Type B pancreatic cell (in vitro differentiated cells): ENCODE data around the gene KCNK2. TPM values are rescaled to one million over a fixed set of nuclear protein-coding genes. Genes with fewer than 3 reads are reported as not detected.

ENCODE experiments used
- DNase-seq: peaks from one replicate; pipeline ENCODE4 v3.0.0; 2021; ENCODE audit warnings: mixed read lengths; ENCODE audit not compliant: unreplicated experiment; ENCODE audit errors: extremely low spot score
- H3K27ac Mint-ChIP-seq: 2 replicates; pipeline ENCODE4 v1.8.0; 2021; ENCODE audit warnings: mild to moderate bottlenecking, mixed read lengths
- H3K27me3 Mint-ChIP-seq: 2 replicates; pipeline ENCODE4 v1.8.0; 2021; ENCODE audit warnings: mixed read lengths
- H3K36me3 Mint-ChIP-seq: 2 replicates; pipeline ENCODE4 v1.8.0; 2021; ENCODE audit warnings: mixed read lengths
- H3K4me1 Mint-ChIP-seq: one replicate; pipeline ENCODE4 v1.8.0; 2021; ENCODE audit warnings: mixed read lengths; ENCODE audit not compliant: unreplicated experiment
- H3K4me3 Mint-ChIP-seq: 2 replicates; pipeline ENCODE4 v1.8.0; 2021; ENCODE audit warnings: mild to moderate bottlenecking, mixed read lengths
- H3K9me3 Mint-ChIP-seq: 2 replicates; pipeline ENCODE4 v1.8.0; 2021; ENCODE audit warnings: mixed read lengths
- total RNA-seq: library from RNA; stranded (reverse); gene quantifications from 2 replicates; pipeline ENCODE4 v1.2.1, GENCODE V29; 2021; ENCODE audit warnings: low replicate concordance
- TF ChIP-seq, protein P1 (sequence below): fragments of 200-600 bp; sonication (generic); conservative IDR thresholded peaks from 2 replicates; pipeline ENCODE4 v1.5.0; 2021; ENCODE audit warnings: antibody characterized with exemption, mild to moderate bottlenecking

KCNK2 gene
- total RNA-seq, 1 donor from 2014 or later: 7.1 TPM

DNA sequence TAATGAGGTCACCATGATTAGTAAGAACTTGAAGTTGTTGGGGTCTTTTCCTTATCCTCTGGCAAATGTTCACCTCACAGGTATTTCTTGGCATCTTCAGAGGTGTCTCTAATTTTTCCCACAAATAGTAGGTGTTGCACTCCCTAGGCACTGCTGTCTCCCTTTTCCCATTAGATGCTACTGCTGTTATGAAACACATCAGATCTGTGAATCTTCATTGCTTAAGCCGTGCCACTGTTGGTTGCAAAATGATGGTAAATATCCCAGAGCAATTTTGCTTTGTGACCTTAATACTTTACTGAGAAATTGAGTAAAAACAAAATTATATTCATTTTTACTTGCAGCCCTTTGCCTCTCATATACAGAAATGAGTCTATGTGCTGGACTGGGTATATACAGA lies 169.6 kb downstream of the KCNK2 start:
- Mint-ChIP-seq H3K36me3 (no peaks in the 10 kb centered on the region), H3K27ac (no peak overlapping the region), H3K4me3 (no peak overlapping the region), H3K9me3 (no peaks in the 10 kb centered on the region), H3K4me1 (no peaks in the 10 kb centered on the region), H3K27me3 (no peaks in the 10 kb centered on the region)
- TF ChIP-seq, protein P1, sequence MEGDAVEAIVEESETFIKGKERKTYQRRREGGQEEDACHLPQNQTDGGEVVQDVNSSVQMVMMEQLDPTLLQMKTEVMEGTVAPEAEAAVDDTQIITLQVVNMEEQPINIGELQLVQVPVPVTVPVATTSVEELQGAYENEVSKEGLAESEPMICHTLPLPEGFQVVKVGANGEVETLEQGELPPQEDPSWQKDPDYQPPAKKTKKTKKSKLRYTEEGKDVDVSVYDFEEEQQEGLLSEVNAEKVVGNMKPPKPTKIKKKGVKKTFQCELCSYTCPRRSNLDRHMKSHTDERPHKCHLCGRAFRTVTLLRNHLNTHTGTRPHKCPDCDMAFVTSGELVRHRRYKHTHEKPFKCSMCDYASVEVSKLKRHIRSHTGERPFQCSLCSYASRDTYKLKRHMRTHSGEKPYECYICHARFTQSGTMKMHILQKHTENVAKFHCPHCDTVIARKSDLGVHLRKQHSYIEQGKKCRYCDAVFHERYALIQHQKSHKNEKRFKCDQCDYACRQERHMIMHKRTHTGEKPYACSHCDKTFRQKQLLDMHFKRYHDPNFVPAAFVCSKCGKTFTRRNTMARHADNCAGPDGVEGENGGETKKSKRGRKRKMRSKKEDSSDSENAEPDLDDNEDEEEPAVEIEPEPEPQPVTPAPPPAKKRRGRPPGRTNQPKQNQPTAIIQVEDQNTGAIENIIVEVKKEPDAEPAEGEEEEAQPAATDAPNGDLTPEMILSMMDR: no peak
- DNase-seq: no peak

DNA sequence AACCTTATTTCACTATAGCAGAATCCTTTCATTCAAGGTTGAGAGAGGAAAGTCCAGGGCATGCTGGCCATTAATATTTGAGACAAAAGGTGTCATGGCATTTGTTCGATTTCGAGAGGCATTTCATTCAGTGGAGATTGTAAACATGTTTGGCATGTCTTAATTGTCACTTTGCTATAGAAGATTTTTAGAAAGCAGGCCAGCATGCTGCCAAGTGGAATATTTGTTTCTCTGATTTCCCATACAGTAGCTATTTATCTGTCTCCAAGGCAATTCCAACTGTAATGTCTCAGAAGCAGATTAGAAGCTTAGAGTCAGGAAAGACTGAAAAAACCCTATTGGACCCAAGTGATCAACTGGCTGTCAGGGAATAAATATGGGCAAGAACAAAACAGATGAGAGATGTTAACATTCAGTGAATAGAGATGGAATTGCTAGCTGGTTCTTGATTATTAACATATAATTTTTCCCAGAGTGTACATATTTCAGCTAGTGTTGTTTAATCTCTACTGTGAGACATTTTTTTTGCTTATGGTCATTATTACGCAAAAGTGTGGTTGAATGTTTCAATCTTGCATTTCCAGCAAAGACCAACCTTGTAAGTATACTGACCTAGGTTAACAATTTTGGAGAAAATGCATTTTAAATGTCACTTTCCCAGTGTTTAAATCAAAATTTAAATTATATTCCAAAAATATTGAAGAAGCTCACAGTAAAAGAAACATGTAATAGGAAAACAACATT lies 174.6 kb downstream of the KCNK2 start:
- no peak overlapping the region for H3K27ac Mint-ChIP-seq
- H3K27me3 Mint-ChIP-seq: peaks cover 4% of the 10 kb centered on the region

DNA sequence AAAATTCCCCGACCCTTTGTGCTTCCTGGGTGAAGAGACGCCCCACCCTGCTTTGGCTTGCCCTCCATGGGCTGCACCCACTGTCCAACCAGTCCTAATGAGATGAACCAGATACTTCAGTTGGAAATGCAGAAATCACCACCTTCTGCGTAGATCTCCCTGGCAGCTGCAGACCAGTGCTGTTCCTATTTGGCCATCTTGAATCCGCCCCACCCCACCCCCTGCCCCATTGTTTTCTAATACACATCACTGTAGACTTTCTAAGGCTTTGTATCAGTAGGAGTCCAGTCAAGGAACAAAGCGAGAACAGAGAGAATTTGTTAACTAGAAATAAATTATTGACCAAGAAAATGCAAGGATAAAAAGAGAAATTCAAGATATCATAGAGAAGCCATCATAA lies 178.2 kb downstream of the KCNK2 start:
- Mint-ChIP-seq H3K4me1 (no peaks in the 10 kb centered on the region), H3K27ac (no peak overlapping the region), H3K36me3 (no peaks in the 10 kb centered on the region), H3K27me3 (peaks cover 4% of the 10 kb centered on the region), H3K9me3 (no peaks in the 10 kb centered on the region), H3K4me3 (no peak overlapping the region)
- DNase-seq: no peak
- TF ChIP-seq, protein P1: no peak

More for the DNA sequence above, 174.6 kb downstream of the KCNK2 start:
- no peaks in the 10 kb centered on the region for H3K36me3 Mint-ChIP-seq
- no peaks in the 10 kb centered on the region for H3K9me3 Mint-ChIP-seq
- H3K4me1 Mint-ChIP-seq: no peaks in the 10 kb centered on the region
- no peak overlapping the region for H3K4me3 Mint-ChIP-seq
- DNase-seq: no peak
- TF ChIP-seq, protein P1: no peak

DNA sequence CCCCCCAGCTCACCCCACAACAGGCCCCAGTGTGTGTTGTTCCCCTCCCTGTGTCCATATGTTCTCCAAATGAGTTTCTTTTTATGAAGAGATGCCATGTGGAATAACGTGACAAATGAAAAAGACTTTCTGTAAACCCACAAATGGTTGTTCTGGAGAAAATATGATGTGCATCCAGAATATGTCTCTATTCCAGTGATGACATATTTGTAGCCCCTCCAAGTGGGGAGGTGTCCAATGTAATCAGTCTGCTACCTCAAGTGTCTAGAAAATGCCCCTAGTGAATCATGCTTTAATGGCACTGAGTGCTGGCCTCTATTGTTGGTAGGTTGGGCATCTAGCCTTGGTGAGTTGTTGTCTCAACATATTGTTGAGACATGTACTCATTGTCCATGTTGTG lies 179.6 kb downstream of the KCNK2 start:
- DNase-seq: no peak
- H3K27ac Mint-ChIP-seq: no peak overlapping the region
- H3K27me3 Mint-ChIP-seq: peaks cover 4% of the 10 kb centered on the region
- H3K9me3 Mint-ChIP-seq: no peaks in the 10 kb centered on the region
- TF ChIP-seq, protein P1: no peak
- H3K4me3 Mint-ChIP-seq: no peak overlapping the region
- no peaks in the 10 kb centered on the region for H3K36me3 Mint-ChIP-seq
- H3K4me1 Mint-ChIP-seq: no peaks in the 10 kb centered on the region

DNA sequence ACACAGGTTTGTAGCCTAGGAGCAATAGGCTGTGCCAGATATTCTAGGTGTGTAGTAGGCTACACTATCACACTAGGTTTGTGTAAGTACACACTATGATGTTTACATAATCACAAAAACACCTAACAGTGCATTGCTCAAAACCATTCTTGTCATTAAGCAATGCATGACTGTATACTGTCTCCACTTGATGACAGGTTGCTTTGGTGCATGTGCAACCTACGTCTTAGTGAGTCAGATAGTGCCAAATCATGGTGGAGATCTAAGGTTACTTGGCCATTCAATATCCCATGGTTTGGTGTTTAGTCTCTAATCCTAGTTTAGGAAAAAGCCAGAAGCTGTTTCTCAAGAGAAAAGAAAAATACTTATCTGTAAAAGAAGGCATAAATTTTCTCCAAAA lies 181.1 kb downstream of the KCNK2 start:
- TF ChIP-seq, protein P1: no peak

More for the DNA sequence above, 181.1 kb downstream of the KCNK2 start:
- no peaks in the 10 kb centered on the region for H3K36me3 Mint-ChIP-seq
- H3K4me3 Mint-ChIP-seq: no peak overlapping the region
- H3K27me3 Mint-ChIP-seq: peaks cover 4% of the 10 kb centered on the region
- no peaks in the 10 kb centered on the region for H3K9me3 Mint-ChIP-seq
- DNase-seq: no peak
- H3K27ac Mint-ChIP-seq: no peak overlapping the region
- H3K4me1 Mint-ChIP-seq: no peaks in the 10 kb centered on the region
